Subcutaneous abdominal adipose tissue (tissue), 5 donors: ENCODE data around the gene EPB41L5.
"Not testable (repeated sequence)": the region's sequence is repeated elsewhere in the genome, so short reads cannot be mapped to it uniquely, and the experiment has no call there.

Source experiments
- H3K27ac ChIP-seq: one replicate; pipeline ENCODE4 v1.7.0; 2013; ENCODE audit warnings: low read depth, mild to moderate bottlenecking, inconsistent platforms, low read length, moderate library complexity
- H3K27me3 ChIP-seq, 5 donors: one replicate each; pipeline ENCODE4 v1.7.0; 2013; ENCODE audit warnings: low read length in 5 of 5, inconsistent platforms in 1 of 5; ENCODE audit not compliant: control insufficient read depth in 5 of 5, insufficient read depth in 4 of 5
- H3K36me3 ChIP-seq, 5 donors: one replicate each; pipeline ENCODE4 v1.7.0; 2013; ENCODE audit warnings: low read length in 5 of 5; ENCODE audit not compliant: control insufficient read depth in 5 of 5, insufficient read depth in 5 of 5
- H3K4me1 ChIP-seq, 5 donors: one replicate each; pipeline ENCODE4 v1.7.0; 2013; ENCODE audit warnings: low read length in 5 of 5, mild to moderate bottlenecking in 3 of 5, moderate library complexity in 1 of 5; ENCODE audit not compliant: control insufficient read depth in 5 of 5, insufficient read depth in 5 of 5
- H3K4me3 ChIP-seq, 5 donors: one replicate each; pipeline ENCODE4 v1.7.0; 2013; ENCODE audit warnings: low read length in 5 of 5, low read depth in 1 of 5
- H3K9ac ChIP-seq, 5 donors: one replicate each; pipeline ENCODE4 v1.7.0; 2013; ENCODE audit warnings: low read length in 5 of 5, mild to moderate bottlenecking in 4 of 5, moderate library complexity in 3 of 5
- H3K9me3 ChIP-seq, 5 donors: one replicate each; pipeline ENCODE4 v1.7.0; 2013; ENCODE audit warnings: low read length in 5 of 5; ENCODE audit not compliant: control insufficient read depth in 5 of 5
- donor health status: healthy.
- donor health status: healthy.
- donor health status: healthy.
- donor health status: healthy.
- donor health status: healthy.

Gene EPB41L5

DNA sequence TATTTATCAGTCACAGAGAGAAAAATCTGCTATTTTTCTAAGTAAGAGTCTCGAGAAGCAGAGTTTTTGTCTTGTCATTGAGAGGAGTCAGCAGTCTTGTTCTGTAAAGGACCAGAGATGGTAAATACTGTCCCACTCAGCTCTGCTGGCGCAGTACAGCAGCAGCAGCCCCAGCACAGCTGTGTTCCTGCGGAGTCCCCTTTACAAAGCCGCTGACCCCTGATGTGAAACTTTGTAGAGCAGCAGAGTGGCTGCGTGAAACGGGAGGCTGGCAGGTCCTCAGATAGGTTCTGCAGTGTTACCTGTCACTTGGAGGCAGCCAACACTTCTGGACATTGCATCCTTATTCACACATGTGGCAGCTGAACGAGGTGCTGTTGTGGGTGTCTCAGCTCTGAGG lies 165.1 kb downstream of the EPB41L5 start:
- Histone ChIP-seq H3K4me1 (peaks cover 0 to 12% (median 5%) of the 10 kb centered on the region in 5 donors), H3K9me3 (no peaks in the 10 kb centered on the region), H3K4me3 (no peak overlapping the region), H3K9ac (no peak overlapping the region), H3K27me3 (no peaks in the 10 kb centered on the region), H3K27ac (no peak overlapping the region), H3K36me3 (peaks cover 0 to 9% (median 4%) of the 10 kb centered on the region in 5 donors)

DNA sequence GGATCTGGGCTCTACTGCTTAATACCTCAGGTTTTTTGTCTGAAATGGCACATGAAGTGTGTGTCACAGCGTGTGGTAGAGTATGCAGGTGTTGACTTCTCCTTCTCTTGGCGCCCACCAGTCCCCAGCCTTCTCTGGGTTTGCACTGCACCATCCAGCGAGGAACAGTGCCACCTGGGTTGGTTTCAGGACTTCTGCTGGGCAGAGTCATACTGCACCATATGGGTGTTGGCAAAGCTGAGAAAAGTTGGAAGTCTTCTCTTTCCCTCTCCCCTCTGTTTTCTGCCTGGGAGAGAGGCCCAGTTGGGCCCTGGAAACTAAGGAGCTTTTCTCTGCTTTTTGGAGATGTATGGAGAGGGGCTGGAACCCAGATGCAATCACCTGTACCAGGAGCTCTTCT lies 166.5 kb downstream of the EPB41L5 start:
- no peak overlapping the region for H3K4me3 ChIP-seq
- H3K36me3 ChIP-seq = peaks cover 0 to 9% (median 4%) of the 10 kb centered on the region in 5 donors
- no peaks in the 10 kb centered on the region for H3K27me3 ChIP-seq
- H3K4me1 ChIP-seq = peaks cover 0 to 12% (median 5%) of the 10 kb centered on the region in 5 donors
- no peaks in the 10 kb centered on the region for H3K9me3 ChIP-seq
- H3K27ac ChIP-seq = no peak overlapping the region
- no peak overlapping the region for H3K9ac ChIP-seq

DNA sequence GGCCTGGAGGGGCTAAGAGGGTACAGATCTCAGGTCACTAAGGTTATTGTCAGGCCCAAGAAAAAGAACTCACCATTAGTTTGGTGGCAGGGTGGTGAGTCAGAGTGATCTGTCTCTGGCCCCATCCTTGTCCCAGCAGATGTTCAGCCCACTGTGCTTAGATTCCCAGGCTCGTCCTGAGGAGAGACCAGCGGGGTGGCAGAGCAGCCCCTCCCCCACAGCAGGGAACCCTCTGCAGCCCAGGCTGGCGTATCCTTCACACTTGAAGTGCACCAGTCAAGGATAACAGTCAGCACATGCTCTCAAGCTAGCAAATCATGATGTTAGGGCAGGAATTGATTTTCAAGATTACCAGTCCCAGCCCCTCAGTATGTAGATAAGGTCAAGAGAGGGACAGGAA lies 167.2 kb downstream of the EPB41L5 start:
- Histone ChIP-seq H3K36me3 (peaks cover 0 to 9% (median 4%) of the 10 kb centered on the region in 5 donors), H3K27ac (no peak overlapping the region), H3K27me3 (no peaks in the 10 kb centered on the region)

DNA sequence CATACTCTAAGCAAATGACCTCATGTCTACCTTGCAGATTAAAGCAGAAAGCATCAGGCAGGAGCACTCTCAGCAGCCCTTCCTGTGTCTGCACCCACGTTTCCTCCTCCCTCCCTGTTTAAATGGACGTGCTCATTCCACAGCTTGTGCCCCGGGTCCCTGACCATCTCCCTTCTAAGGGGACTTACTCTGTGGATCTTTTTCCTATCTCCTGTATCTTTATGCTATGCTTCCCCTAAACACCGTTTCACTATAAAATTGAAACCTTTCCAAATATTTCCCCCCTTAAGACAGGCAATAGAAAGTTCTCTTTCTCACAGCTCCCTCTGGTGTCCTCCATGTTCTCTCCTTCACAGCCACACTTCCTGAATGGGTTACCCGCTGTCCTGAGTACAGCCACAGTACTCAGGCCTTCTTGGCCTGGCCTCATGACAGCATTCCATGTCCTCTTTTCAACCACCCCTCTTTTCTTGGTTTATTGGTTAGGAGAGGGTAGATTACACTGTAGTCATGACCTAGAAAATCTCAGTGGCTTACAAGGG lies 169.2 kb downstream of the EPB41L5 start:
- no peaks in the 10 kb centered on the region for H3K9me3 ChIP-seq
- no peaks in the 10 kb centered on the region for H3K27me3 ChIP-seq
- H3K27ac ChIP-seq = no peak overlapping the region
- H3K9ac ChIP-seq = no peak overlapping the region
- no peak overlapping the region for H3K4me3 ChIP-seq
- H3K4me1 ChIP-seq = peaks cover 0 to 4% (median 0%) of the 10 kb centered on the region in 5 donors
- H3K36me3 ChIP-seq = peaks cover 0 to 9% (median 0%) of the 10 kb centered on the region in 5 donors

More for the DNA sequence above, 167.2 kb downstream of the EPB41L5 start:
- H3K4me1 ChIP-seq = peaks cover 0 to 12% (median 0%) of the 10 kb centered on the region in 5 donors
- no peaks in the 10 kb centered on the region for H3K9me3 ChIP-seq
- no peak overlapping the region for H3K9ac ChIP-seq
- no peak overlapping the region for H3K4me3 ChIP-seq

DNA sequence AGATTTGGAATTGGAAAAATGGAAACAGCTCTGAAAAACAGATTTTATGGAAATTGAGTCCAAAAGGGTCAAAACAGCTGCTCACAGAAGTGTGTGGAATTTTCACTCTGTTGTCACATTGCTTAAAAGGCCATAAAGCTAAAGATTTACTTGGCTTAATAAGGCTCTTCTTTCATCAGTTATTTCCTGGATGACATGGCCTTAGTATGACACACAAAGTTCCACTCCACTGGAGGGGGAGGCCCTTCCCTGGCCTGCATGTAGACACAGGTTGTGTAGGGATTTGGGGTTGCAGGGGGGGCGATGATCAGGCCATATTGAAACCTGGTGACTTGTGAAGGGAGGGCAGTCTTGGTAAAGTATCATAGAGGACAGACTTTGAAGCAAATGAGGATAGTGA lies 176.3 kb downstream of the EPB41L5 start:
- Histone ChIP-seq H3K9me3 (peaks cover 0 to 14% (median 4%) of the 10 kb centered on the region in 5 donors), H3K4me3 (no peak overlapping the region), H3K9ac (no peak overlapping the region), H3K27me3 (no peaks in the 10 kb centered on the region), H3K36me3 (no peaks in the 10 kb centered on the region), H3K4me1 (no peaks in the 10 kb centered on the region), H3K27ac (no peak overlapping the region)

DNA sequence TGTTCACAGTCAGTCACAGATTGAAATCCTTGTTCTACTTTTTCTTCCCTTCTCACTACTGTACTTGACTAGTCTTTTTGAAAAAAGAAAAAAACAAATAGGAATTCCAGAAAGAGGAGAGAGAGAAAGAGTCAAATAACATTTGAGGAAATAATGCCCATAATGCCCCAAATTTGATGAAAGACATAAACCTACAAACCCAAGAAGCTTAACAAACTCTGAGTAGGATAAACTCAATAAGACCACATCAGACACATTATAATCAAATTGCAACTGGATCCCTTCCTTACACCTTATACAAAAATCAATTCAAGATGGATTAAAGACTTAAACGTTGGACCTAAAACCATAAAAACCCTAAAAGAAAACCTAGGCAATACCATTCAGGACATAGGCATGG lies 179.4 kb downstream of the EPB41L5 start:
- Histone ChIP-seq H3K36me3 (no peaks in the 10 kb centered on the region), H3K27me3 (no peaks in the 10 kb centered on the region), H3K9me3 (peaks cover 0 to 14% (median 4%) of the 10 kb centered on the region in 5 donors), H3K4me1 (no peaks in the 10 kb centered on the region), H3K27ac (no peak overlapping the region), H3K9ac (no peak overlapping the region), H3K4me3 (no peak overlapping the region)

DNA sequence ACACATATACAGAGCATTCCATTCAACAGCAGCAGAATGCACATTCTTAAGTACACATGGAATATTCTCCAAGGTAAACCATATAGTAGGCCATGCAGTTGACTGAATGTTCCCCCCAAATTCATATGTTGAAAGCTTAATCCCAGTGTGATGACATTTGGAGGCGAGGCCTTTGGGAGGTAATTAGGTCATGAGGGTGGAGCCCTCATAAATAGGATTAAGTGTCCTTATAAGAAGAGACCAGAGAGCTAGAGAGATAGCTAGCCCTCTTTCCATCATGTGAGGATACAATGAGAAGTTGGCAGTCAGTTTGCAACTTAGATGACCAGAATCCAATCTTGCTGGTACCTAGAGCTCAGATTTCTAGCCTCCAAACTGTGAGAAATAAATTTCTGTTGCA lies 182.7 kb downstream of the EPB41L5 start:
- Histone ChIP-seq H3K27ac (no peak overlapping the region), H3K27me3 (no peaks in the 10 kb centered on the region), H3K9me3 (peaks cover 0 to 25% (median 10%) of the 10 kb centered on the region in 5 donors), H3K4me1 (no peaks in the 10 kb centered on the region), H3K4me3 (no peak overlapping the region), H3K36me3 (no peaks in the 10 kb centered on the region), H3K9ac (no peak overlapping the region)

DNA sequence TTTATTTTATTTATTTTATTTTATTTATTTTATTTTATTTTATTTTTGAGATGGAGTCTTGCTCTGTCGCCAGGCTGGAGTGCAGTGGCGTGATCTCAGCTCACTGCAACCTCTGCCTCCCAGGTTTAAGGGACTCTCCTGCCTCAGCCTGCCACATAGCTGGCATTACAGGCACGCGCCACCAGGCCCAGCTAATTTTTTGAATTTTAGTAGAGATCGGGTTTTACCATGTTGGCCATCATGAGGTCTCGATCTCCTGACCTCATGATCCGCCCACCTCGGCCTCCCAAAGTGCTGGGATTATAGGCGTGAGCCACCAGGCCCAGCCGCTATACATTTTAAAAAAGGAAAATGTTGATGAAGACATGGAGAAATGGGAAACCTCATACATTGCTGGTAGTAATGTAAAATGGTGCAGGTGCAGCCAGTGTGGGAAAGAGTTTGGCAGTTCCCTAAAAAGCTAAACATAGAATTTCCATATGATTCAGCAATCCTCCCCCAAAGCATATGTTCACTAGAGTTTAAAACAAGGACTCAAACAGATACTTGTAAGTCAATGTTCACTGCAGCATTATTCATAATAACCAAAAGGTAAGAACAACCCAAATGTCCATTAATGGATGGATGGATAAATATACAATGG lies 187.1 kb downstream of the EPB41L5 start:
- H3K27me3 ChIP-seq, H3K36me3 ChIP-seq, H3K4me3 ChIP-seq, H3K9ac ChIP-seq, H3K27ac ChIP-seq: not testable (repeated sequence)
- Histone ChIP-seq H3K4me1 (peaks cover 2 to 14% (median 7%) of the 10 kb centered on the region in 5 donors), H3K9me3 (peaks cover 0 to 11% (median 7%) of the 10 kb centered on the region in 5 donors)

DNA sequence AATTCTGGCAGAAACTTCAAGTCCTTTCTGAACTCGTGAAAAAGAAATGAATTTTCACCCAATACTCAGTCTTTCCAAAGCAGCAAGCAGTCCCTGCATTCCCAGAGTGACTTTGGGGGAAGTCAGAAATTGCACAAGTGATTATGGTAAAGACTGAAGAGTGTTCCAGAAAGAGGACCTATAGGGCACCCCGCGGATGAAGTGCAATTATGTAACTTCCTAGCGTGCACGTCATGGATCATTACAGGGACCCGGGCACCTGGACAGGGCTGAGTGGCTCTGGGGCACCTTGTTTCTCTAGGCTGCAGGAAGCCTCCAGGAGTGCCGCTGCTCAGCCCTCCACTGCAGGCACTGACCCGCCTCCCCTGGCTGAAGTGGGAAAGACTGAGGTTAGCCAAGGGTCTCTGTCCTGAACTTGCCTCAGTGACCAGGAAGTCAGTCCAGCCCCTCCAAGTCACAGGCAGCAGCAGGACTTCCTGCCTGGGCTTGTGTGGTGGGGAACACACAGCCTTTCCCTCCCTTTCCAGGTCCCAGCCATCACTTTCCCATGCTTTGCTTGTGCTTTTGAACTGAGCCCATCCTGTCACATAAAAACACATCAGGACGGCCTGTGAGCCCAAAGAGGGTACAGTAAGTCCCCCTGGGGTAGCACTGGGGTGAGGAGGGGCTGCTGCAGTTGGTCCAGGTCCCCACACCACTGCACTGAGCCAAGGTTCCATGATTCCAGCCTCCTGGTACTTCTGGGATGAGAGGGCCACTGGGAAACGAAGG lies 190.6 kb downstream of the EPB41L5 start:
- H3K27ac ChIP-seq = no peak overlapping the region
- no peaks in the 10 kb centered on the region for H3K27me3 ChIP-seq
- no peaks in the 10 kb centered on the region for H3K36me3 ChIP-seq
- peak overlapping the region in 1 of 5 donors; percentile 48 for H3K9ac ChIP-seq
- peaks cover 2 to 14% (median 7%) of the 10 kb centered on the region in 5 donors for H3K4me1 ChIP-seq
- peaks cover 0 to 5% (median 0%) of the 10 kb centered on the region in 5 donors for H3K9me3 ChIP-seq
- H3K4me3 ChIP-seq = peak overlapping the region in 3 of 5 donors; percentile 12 to 18 (median 17)

DNA sequence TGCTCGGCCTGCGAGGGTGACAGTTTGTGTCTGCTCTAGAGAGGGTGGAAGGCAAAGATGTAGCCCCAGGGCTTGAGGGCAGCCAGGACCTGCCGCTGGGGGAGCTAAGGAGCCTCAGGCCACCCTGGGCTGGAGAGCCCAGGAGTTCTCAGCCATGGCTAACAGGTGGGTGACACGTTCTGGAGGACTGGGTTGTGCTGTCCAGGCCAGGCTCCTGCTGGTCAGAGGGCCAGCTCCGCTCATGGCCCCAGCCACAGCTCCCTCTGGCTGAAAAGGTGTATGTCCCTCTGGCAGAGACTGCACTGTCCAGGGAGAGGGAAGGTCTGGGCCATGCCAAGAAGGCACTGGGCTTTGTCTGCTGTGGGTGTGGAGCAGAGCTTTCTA lies 191.1 kb downstream of the EPB41L5 start:
- H3K27ac ChIP-seq = no peak overlapping the region
- H3K27me3 ChIP-seq = no peaks in the 10 kb centered on the region
- peaks cover 2 to 14% (median 7%) of the 10 kb centered on the region in 5 donors for H3K4me1 ChIP-seq
- no peaks in the 10 kb centered on the region for H3K36me3 ChIP-seq
- peaks cover 0 to 1% (median 0%) of the 10 kb centered on the region in 5 donors for H3K9me3 ChIP-seq
- H3K4me3 ChIP-seq = no peak overlapping the region
- H3K9ac ChIP-seq = no peak overlapping the region
